Measurements from ENCODE around the gene WASL.
"Not testable (repeated sequence)": the region's sequence is repeated elsewhere in the genome, so short reads cannot be mapped to it uniquely, and the experiment has no call there.

Gene WASL

GRCh38 chr7:123658023-123658422 is 90.8 kb downstream of the WASL start:
- DNase-seq (ENCODE audit: low read depth): no peak

- no peak for DNase-seq (ENCODE audit: low read depth)
These were observed 91.5 kb downstream of the WASL start for GRCh38 chr7:123657304-123657685.

- no peak for DNase-seq (ENCODE audit: low read depth)
These were observed 92.1 kb downstream of the WASL start for GRCh38 chr7:123656544-123657303.

- DNase-seq (ENCODE audit: low read depth): no peak
These were observed 93.2 kb downstream of the WASL start, which contains the start of gene LMOD2 for GRCh38 chr7:123655614-123656013. Gene LMOD2, plus strand, starts transcription at chr7:123655866. Its CDS starts 98 bp downstream, at chr7:123655964.

GRCh38 chr7:123653162-123653561 is 95.6 kb downstream of the WASL start:
- no peak for DNase-seq (ENCODE audit: low read depth)

GRCh38 chr7:123652406-123652805 is 96.4 kb downstream of the WASL start:
- no peak for DNase-seq (ENCODE audit: low read depth)

- no peak for DNase-seq (ENCODE audit: low read depth)
These were observed 98.2 kb downstream of the WASL start for GRCh38 chr7:123650595-123650994.

GRCh38 chr7:123649964-123650363 is 98.8 kb downstream of the WASL start:
- no peak for DNase-seq (ENCODE audit: low read depth)

- DNase-seq (ENCODE audit: low read depth): peak; percentile 3
These were observed 101.6 kb downstream of the WASL start for GRCh38 chr7:123647106-123647730.

GRCh38 chr7:123645516-123645915 is 103.3 kb downstream of the WASL start:
- no peak for DNase-seq (ENCODE audit: low read depth)

GRCh38 chr7:123643495-123644441 is 105.0 kb downstream of the WASL start:
- peak; percentile 56 for DNase-seq (ENCODE audit: low read depth)

- no peak for DNase-seq (ENCODE audit: low read depth)
These were observed 106.9 kb downstream of the WASL start for GRCh38 chr7:123641901-123642300.

- no peak for DNase-seq (ENCODE audit: low read depth)
These were observed 108.2 kb downstream of the WASL start for GRCh38 chr7:123640583-123640982.

- no peak for DNase-seq (ENCODE audit: low read depth)
These were observed 109.2 kb downstream of the WASL start for GRCh38 chr7:123639631-123640030.

- no peak for DNase-seq (ENCODE audit: low read depth)
These were observed 110.9 kb downstream of the WASL start for GRCh38 chr7:123637878-123638277.

- DNase-seq (ENCODE audit: low read depth): no peak
These were observed 111.6 kb downstream of the WASL start for GRCh38 chr7:123637203-123637602.

GRCh38 chr7:123635551-123636359 is 113.0 kb downstream of the WASL start:
- DNase-seq (ENCODE audit: low read depth): peak; percentile 36

GRCh38 chr7:123634011-123634573 is 114.7 kb downstream of the WASL start:
- DNase-seq (ENCODE audit: low read depth): not testable (repeated sequence)

- DNase-seq (ENCODE audit: low read depth): peak; percentile 62
These were observed 115.2 kb downstream of the WASL start for GRCh38 chr7:123633553-123633952.

- no peak for DNase-seq (ENCODE audit: low read depth)
These were observed 116.0 kb downstream of the WASL start for GRCh38 chr7:123632808-123633207.
